ENCODE results near the gene NEIL1.
"Not testable (repeated sequence)": the region's sequence is repeated elsewhere in the genome, so short reads cannot be mapped to it uniquely, and the experiment has no call there.

NEIL1 gene

GRCh38 chr15:75333654-75334419, 13.0 kb upstream of the NEIL1 start:
- DNase-seq, result not testable (repeated sequence)

DNA sequence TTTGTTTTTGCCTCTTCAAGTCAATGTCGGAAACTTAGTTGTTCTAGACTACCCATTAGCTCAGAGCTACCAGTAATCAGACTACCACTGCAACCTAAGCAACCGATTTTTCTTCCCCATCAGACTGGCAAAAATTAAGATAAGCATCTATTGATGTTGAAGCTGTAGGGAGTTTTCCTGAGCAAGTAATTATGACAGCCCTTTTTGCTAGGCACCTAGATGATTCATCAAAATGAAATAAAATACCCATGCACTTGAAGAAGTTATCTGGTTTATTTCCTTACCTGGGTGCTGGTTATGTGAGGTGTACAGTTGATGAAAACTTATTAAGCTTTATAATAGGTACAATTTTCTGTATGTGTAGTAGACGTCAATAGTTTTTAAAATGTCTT, 11.5 kb upstream of the NEIL1 start:
- DNase-seq, result no peak

- DNase-seq, result peak; percentile 42 to 83
Observed at GRCh38 chr15:75335705-75336355, 11.0 kb upstream of the NEIL1 start, which contains the start of gene COMMD4. COMMD4 (plus strand) TSS chr15:75336063; CDS start chr15:75336090, 27 bp downstream.

DNA sequence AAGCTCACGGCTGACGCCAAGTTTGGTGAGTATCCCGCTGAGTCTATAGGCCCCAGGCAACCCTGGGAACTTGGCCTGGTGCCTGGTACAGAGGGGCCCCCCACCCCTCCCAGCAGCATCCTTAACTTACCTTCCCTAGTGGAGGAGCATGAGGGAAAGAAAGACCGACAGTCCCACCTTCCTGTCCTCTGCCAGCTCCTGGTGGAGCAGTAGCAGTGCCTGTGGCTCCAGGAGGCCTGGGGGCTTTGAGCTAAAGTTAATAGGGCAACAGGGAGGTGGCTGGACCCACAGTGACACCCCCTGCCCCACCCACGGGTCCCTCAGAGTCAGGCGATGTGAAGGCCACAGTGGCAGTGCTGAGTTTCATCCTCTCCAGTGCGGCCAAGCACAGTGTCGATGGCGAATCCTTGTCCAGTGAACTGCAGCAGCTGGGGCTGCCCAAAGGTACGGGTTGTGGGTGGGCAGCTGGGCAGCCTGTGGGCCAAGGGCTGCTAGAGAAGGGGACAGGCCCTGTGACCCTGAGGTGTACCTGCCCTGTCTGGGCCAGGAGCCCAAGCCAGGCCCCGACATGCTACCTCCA, 8.1 kb upstream of the NEIL1 start:
- DNase-seq, result no peak

- DNase-seq, result no peak
Observed at GRCh38 chr15:75339531-75340240, 7.2 kb upstream of the NEIL1 start.

- DNase-seq, result no peak
Observed at GRCh38 chr15:75342221-75342620, 4.6 kb upstream of the NEIL1 start.

DNA sequence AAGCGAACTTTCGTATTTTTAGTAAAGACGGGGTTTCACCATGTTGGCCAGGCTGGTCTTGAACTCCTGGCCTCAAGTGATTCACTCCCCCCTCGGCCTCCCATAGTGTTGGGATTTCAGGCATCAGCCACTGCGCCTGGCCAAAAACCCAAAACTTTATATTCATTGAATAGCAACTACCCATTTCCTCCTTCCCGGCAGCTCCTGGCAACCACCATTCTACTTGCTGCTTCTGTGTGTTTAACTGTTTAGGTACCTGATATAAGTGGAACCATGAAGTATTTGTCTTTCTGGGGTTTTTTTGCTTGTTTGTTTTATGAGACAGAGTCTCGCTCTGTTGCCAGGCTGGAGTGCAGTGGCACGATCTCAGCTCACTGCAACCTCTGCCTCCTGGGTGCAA, 2.9 kb upstream of the NEIL1 start:
- not testable (repeated sequence) for DNase-seq

DNA sequence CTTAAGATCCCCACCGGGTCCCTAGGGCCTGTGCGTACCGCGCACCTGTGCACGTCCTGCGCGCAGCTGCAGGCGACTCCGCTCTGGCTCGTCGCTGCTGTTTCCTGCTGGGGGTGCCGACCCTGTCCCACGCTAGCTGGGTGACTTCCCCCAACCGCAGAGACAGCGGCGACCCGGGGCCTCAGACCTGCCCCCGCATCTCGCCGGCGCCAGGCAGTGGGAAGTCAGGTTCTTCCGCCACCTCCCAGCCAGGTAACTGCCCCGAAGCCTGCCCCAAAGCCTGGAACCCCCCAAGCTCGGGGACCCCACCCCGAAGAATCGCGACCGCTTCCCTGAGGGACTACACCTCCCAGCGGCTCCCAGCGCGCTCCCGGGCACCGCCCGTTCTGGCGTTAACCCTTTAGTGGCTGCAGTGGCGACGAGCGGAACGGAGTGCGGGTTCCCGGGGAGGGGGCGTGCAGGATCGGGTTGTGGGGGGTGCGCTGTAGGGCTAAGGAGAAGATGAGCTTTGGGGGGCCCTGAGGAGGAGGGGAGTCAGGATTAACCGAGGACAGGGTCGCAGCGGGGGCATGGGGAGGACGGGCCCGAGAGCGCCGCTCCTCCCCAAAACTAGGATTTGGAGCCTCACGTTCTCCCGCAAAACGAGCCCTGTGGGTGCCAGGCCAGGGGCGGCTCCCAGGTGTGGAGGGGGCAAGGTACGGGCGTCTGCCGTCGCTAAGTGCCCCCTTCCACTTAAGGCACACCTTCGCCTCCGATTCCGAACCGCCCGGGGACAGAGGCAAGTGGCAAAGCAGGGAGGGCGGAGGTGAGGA, 589 bp downstream of the NEIL1 start:
- no peak for DNase-seq

- no peak for DNase-seq
Observed at GRCh38 chr15:75348034-75348561, 1.3 kb downstream of the NEIL1 start.

- DNase-seq, result no peak
Observed at GRCh38 chr15:75348562-75349350, 1.9 kb downstream of the NEIL1 start.

GRCh38 chr15:75349351-75349669, 2.5 kb downstream of the NEIL1 start:
- not testable (repeated sequence) for DNase-seq

DNA sequence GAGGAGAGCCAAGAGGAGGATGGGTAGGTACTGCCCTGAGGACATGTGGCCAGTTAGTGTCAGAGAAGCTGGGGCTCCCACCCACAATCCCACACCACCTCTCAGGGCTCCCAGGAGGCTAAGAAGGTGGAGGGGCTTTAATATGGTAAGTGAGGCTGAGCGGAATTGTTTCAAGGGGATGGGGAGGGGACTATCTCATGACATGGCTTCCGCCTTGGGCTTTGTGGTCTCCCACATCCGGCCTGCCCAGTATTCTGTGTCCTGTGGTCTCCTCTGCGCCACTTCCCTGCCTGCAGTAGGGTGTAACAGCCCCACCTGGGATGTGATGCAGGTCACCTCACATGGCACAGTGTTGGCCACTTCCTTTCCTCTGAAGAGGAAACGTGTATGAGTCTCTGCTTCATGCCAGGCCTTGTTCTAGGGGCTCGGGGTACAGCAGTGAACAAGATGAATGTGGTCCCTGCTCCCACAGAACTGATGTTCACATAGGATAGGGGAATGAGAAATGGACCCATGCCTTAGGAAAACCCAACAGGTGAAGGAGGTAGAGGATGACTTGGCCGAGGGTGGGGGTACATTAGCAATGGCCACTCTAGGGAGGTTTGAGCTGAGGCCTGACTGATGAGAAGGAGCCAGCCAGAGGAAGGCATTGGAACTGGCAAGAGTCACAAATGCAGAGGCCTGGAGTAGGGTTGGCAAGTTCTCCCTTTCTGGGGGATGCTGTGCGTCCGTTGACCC, 3.2 kb downstream of the NEIL1 start:
- DNase-seq, result no peak

DNA sequence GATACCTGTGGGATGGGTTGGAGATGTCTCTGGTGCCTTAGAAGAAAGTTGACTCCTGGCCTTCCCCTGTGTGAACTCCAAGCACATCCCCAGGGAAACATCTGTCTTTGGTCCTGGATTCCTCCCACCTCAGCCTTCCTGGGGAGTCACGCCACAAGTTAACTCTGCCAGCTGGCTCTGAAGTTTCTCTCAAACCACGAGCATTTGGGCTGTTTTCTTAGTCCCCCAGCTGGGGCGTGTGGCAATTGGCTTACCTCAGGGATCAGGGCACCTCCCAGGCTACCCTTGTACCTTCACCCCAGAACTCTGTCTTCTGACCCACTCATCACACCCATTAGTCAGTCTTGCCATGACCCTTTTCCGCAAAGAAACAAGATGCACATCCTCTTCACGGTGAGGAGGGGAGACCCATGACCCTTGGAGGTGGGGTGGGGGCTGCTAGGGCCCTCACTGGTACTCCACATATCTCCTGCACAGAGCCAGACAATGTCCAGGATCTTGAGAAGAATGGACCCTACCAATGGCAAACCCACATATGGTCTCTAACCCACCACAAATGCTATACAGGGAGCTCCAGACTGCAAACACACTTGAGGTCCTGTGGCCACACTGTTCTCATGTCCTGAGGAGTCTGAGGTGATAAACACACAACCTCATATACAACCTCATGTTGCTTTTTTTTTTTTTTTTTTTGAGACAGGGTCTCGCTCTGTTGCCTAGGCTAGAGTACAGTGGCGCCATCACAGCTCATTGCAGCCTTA, 3.9 kb downstream of the NEIL1 start:
- DNase-seq, result no peak

- DNase-seq, result no peak
Observed at GRCh38 chr15:75352186-75353080, 5.6 kb downstream of the NEIL1 start.

DNA sequence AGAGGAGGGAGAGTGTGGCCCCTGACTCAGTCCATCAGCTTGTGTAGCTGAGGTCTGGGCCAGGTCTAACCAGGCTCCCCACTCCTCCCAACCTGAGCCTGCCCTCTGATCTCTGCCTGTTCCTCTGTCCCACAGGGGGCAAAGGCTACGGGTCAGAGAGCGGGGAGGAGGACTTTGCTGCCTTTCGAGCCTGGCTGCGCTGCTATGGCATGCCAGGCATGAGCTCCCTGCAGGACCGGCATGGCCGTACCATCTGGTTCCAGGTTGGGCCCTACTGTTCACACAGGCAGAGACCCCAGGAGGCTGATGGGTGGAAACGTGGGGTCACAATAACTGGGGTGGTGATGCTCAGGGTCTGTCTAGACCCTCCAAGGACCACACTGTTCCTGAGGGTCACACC, 6.8 kb downstream of the NEIL1 start:
- DNase-seq, result no peak

- DNase-seq, result no peak
Observed at GRCh38 chr15:75354454-75354853, 7.6 kb downstream of the NEIL1 start.

DNA sequence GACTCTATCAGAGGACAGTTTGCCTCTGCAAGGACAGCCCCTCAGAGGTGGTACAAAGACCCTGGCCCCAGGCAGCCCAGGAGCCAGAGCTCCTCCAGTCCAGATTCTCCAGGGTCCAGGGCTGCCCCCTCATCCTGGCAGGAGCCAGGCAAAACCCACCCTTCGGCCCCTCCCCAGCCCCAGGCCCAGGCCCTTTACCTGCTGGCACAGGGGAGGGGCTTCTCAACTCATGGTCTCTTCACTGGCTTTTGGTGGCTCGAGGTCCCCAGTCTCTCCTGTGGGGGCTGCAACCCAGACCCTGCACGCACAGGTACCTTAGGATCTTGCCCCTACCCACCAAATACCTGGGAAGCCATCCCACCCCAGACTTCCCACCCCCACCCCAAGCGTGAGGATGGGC, 8.5 kb downstream of the NEIL1 start:
- no peak for DNase-seq

DNA sequence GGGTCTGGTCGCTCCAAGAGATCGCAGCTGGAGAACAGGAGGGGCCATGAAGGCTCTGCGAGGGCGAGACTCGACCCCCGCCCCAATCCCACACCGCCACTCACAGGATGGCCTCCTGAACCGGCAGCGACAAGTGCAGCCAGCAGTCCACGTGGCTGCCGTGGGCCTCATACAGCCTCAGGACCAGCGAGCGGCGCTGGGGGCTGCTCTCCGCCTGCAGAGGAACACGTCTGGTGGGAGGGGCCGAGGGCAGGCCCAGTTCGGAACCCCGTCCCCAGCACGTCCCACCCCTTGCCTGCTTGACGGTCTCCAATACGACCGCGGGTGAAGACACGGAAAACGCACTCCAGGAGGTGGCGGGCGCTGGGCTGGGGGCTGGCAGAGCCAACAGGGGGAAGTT, 9.2 kb downstream of the NEIL1 start:
- no peak for DNase-seq

DNA sequence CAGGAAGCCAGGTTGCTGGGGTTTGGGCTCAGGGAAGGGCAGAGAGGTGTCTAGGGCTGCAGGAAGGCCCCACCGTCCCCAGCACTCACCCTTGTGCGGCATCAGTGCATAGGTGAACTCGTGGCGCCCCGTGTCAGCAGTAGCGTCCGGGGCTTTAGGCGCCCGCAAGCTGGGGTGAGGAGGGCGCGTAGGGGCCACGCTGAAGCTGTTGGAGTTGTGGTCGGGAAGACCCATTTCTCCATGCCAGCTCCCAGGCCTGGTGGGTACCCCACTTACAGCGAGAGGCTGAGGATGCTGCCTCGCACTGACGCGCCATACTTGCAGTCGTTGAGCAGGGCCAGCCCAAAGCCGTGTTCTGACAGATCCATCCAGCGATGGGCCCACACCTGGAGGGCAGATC, 9.7 kb downstream of the NEIL1 start:
- no peak for DNase-seq

Data from cerebellar nuclear complex (tissue), 1 donor.